Stimulated activated CD8-positive, alpha-beta memory T cell treated with anti-CD3 and anti-CD28 coated beads, Interleukin-4, amount 100 ng/mL, for 1 hour (primary cell): ENCODE results near the gene ADM.
"Not testable (repeated sequence)": the region's sequence is repeated elsewhere in the genome, so short reads cannot be mapped to it uniquely, and the experiment has no call there.

ENCODE experiments used
- DNase-seq, 2 donors: peaks; one replicate each; pipeline ENCODE4 v3.0.0-alpha.2; 2020; ENCODE audit warnings: low read depth in 2 of 2, low spot score in 1 of 2

ADM gene, protein sequence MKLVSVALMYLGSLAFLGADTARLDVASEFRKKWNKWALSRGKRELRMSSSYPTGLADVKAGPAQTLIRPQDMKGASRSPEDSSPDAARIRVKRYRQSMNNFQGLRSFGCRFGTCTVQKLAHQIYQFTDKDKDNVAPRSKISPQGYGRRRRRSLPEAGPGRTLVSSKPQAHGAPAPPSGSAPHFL

DNA sequence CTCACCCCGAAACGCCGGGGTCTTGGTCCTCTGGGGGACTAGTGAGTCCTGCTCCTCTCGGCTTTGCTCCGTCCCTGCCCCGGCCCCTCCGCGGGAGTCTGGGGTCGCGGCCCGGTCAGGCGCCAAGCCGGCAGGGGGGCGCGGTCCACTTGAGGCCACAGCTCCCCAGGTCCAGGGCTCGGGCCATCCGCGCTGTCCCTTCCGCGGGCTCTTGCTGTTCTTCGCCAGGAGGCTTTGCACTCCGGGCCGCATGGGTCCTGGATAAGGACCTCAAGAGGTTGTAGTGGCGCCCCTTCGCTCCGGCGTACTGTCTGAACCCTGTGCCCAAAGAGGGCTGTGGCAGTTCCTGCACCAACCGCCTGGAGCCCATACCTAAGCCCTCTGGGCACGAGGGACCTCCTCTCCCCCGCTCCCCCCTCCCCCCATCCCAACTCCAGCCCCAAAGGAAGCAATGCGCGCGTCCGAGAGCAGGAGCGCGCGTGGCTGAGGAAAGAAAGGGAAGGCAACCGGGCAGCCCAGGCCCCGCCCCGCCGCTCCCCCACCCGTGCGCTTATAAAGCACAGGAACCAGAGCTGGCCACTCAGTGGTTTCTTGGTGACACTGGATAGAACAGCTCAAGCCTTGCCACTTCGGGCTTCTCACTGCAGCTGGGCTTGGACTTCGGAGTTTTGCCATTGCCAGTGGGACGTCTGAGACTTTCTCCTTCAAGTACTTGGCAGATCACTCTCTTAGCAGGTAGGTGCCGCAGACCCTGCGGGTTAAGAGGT is at the start of gene ADM:
TSS of gene ADM (plus strand) at position 579 of the 767 bp plus-strand sequence. CDS start 628 bp downstream, outside the sequence.
- no peak for DNase-seq

DNA sequence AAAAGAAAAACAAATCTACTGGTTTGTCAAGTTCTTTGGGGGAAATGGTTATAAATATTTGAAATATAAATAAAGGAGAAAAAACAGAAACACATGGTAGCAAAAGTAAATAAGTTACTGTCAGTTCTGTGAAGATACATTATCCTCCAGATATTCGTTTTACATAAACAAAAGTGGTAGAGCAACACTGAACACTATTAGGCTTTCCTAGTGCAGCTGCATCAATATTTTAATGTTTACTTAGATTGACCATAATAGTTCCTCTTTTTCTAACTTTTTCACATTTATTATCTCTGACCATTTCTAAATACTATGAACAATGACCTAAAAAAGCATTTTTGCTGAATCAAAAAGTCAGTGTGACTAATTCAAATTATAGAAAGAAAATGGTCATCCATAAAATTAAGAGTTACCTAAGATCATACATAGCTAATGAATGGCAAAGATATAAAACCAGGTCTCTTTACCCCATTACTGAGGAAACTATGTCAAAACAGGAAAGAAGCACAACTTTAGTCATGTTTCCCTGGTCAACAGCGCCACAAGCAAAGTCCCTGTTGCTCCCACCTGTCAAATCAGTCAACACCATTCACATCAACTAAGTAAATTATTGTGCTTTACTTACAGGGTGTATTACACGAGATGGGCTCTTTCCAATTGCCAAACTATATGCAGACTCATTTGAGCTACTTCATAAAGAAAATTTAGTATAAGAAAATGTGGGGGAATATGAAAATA is 49.3 kb upstream of the ADM start:
- DNase-seq, result no peak

DNA sequence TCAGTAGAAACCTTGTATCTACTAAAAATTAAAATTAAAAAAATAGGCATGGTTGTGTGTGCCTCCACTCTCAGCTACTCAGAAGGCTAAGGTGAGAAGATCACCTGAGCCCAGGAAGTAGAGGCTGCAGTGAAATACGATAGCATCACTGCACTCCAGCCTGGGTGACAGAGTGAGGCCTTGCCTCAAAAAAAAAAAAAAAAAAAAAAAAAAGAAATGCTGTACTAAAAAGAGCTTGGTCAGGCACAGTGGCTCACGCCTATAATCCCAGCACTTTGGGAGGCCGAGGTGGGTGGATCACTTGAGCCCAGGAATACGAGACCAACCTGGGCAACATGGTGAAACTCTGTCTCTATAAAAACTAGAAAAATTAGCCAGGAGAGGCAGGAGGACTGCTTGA is 47.4 kb upstream of the ADM start:
- no peak for DNase-seq

DNA sequence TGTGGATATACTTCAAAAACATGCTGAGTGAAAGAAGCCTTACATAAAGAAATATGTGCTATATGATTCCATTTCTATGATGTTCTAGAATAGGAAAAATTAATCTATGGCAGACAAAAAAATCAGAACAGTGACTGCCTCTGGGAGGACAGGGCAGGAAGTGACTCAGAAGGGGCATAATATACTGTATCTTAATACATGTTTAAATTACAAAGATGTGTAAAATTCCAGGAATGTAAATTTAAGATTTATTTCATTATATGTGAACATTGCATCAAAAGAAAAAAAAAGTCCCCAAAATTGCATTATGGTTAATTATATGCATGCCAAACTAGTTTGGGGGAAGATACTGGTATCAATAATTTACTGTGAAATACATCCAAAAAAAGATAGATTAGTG is 43.1 kb upstream of the ADM start:
- no peak for DNase-seq

DNA sequence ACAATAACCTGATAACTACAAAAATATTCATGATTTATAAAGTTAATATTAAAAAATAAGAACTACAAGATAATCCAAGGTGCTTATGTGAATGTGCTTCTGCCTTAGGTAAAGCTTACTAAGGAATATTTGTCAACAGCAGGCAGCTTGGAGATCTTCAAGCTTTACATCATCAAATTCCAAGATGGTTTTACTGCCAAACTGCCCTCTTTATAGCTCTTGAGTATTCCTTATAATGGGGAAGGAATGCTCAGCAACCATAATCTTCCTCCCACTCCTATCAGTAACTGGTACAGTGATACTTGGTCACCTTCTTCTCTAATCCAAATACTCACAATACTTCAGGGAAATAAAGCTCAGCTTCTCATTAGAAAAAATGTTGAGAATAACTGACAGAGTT is 40.9 kb upstream of the ADM start:
- no peak for DNase-seq

DNA sequence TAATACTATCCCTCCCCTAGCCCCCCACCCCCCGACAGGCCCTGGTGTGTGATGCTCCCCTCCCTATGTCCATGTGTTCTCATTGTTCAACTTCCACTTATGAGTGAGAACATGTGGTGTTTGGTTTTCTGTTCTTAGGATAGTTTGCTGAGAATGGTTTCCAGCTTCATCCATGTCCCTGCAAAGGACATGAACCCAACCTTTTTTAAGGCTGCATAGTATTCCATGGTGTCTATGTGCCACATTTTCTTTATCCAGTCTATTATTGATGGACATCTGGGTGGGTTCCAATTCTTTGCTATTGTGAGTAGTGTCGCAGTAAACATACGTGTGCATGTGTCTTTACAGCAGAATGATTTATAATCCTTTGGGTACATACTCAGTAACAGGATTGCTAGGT is 40.2 kb upstream of the ADM start:
- not testable (repeated sequence) for DNase-seq

DNA sequence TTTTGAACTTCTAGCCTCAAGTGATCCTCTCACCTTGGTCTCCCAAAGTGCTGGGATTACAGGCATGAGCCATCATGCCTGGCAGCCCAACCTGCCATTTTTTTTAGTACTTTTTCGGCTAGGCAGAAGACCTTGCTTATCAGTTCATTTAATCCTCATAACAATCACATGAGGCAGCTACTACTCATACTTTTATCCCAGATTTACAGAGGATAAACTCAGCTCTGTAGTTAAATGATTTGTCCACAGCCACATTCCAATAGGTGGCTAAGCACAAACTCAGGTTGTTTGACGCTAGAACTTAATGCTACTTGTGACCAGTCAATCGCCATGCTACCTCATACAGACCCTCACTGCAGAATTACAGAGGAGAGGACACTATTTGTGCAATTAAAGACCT is 38.9 kb upstream of the ADM start:
- DNase-seq, result no peak

DNA sequence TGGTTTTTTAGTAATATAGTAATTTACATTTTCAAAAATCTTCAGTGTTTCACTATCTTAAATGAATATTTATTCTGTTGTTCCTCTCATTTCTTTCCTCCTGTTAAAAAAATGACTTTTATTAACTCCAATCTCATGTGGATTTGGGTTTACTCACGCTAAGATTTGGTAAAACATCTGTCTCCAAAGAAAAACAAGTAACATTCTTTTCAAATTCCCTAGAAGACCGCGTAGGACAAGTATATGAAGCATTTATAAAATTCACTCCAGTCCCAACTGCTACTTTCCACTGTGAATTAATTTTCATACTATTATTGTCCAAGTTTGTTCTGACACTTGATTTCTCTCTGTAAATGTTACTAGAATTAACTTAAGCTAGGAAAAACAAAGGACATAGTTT is 37.1 kb upstream of the ADM start:
- DNase-seq, result no peak

DNA sequence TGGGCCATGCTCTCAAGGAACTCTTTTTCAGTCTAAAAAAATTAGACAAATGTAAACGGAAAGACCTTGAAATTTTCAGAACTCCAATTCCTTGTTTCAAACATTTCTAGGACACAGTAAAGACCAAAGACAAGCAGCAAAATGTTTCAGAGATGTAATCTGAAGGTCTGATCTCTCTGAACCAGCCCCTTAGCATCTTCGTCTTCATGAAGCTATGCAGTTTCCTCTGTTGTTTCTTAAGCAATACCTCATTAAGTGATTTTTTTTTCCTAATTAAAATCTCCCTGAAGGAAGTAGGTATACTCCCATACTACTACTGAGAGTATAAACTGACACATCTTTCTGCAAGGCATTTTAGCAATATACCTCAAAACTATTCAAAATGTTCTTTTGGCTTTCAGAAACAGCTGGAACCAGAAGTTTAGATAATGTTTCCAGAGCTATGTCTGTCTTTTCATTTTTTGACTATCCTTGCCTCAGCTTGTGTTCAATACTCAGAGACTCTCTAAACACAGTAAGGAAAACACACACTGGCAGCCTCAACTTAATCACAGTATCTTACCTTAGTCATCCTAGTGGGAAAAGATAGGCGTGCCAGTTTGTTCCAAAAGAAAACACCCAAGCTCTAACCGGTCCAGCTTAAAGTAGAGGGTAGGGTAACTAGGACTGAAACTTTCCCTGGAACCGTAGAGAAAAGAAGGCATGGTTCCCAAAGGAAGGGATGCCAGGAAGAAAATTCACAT is 36.0 kb upstream of the ADM start:
- DNase-seq, result no peak

DNA sequence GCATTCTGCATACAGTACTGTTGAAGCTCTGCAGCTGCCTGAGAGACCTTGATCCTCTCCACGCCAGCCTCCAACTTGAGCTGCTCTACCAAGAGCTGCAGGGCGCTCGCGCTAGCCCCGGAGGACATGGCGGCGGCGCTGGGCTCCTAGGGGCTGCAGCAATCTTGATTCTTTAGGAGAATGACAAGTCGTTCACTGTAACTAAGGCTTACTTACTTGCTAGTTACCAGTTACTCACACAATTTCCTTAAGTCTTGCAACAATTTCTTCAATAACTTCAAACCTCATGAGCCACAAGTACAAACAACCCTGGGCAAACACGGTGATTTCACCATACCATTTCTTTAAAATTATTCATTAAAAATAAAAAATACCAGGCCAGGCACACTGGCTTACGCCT is 32.7 kb upstream of the ADM start:
- no peak for DNase-seq

DNA sequence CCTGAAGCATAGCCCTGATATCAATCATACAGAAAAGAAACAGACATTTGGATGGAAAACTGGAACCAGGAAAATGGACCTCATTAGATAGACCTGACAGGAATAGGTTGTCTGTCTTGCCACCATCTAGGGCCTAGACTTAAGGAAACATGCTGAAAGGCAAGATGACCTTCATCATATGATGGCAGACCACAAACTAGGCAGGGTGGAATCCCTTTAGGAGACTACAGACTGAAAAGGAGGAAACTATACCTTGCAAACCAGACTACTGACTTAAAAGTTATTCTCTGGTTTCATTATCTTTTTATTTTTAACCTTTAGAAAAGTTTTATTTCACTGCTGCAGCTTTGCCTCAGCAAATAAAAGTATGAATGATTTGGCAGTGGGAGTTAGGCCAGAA is 31.1 kb upstream of the ADM start:
- DNase-seq, result no peak

DNA sequence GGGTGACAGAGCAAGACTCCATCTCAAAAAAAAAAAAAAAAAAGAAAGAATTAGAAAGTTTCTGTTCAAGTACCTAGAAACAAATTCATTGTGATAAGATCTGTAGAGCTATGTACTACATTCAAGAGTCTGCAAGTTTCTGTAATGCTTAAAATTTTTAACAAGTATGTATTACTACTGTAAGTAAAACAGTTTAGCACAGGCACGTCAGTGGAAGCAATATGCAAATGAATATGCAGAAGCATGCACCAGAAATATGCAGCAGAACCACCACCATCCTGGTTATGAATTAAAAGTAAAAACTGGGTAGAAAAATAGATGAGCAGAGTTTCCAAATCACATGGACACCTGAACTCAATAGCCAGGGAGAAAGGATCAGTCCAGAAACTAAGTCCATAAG is 30.1 kb upstream of the ADM start:
- DNase-seq, result no peak

DNA sequence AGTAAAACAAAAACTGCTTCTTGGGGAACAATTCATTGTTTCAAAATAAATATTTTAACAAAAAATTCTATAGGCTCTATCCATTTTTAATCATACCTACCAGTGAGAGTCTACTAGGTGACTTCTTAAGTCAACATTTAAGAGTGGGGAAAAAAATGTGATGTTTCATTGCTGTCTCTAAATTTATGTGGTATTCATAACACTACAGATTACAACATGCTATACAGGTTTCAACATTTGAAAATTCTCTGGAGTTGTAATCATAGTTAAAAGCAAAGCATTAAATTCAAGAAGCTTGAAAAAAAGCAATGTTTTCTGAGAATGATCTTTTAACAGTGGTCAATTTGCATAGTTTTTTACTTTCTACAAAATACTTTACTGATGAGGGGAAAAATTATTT is 29.2 kb upstream of the ADM start:
- DNase-seq, result no peak

DNA sequence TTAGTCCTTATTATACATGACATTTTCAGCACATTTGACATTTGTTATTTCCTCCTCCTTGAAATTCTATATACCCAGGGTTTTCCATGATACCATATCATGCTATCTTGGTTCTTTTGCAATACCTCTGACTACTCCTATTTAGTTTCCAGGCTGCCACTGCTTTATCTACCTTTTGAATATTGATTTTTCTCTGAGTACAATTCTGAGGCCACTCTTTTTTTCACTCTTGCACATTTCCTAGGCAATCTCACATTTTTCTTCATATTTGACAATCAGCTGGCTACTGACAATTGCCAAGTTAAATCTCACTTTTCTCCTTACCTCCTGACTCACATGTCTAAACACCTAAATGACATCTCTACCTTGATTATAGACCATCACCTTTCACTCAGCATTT is 22.8 kb upstream of the ADM start:
- DNase-seq, result no peak

DNA sequence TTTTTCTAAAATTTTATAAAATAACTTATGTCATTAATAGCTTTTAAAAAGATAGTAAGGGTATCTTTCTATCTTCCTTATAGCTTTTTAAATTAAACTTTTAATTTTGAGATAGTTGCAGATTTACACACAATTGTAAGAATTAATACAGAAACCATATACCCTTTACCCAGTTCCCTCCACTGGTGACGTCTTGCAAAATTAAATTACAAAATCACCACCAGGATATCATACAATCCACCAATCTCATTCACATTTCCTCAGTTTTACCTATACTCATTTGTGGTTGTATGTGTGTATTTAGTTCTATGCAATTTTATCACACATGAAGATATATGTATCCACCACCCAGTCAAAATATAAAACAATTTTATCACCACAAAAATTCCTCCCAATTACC is 20.9 kb upstream of the ADM start:
- no peak for DNase-seq

DNA sequence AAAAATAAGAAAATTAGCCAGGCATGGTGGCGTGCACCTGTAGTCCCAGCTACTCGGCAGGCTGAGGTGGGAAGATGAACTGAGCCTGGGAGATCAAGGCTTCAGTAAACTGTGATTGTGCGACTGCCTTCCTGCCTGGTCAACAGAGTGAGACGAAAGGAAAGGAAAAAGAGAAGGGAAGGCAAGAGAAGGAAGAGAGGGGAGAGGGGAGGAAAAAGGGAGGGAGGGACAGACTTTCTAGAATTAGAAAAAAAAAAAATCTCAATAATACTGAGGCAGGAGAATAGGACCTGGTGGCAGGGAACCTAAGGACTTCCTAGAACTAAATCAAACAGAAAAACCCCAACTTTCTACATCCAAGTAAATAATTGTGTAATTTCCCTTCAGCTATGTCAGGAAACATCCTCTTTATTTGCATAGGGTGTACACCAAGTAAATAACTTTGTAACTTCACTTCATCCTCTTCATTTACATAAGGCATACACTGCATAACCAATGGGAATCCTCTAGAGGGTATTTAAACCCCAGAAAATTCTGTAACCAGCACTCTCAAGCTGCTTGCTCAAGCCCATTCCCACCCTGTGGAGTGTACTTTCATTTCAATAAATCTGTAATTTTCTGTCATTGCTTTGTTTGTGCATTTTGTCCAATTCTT is 19.6 kb upstream of the ADM start:
- DNase-seq, result no peak

DNA sequence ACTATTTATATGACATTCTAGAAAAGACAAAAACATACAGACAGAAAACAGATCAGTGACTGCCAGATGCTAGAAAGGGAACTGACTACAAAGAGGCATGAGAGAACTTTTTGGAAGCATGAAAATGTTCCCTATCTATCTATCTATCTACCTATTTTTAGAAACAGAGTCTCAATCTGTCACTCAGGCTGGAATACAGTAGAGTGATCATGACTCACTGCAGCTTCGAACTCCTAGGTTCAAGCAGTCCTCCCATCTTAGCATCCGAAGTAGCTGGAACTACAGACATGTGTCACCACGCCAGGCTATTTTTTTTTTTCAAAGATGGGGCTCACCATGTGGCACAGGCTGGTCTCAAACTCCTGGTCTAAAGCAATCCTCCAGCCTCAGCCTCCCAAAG is 17.7 kb upstream of the ADM start:
- no peak for DNase-seq

DNA sequence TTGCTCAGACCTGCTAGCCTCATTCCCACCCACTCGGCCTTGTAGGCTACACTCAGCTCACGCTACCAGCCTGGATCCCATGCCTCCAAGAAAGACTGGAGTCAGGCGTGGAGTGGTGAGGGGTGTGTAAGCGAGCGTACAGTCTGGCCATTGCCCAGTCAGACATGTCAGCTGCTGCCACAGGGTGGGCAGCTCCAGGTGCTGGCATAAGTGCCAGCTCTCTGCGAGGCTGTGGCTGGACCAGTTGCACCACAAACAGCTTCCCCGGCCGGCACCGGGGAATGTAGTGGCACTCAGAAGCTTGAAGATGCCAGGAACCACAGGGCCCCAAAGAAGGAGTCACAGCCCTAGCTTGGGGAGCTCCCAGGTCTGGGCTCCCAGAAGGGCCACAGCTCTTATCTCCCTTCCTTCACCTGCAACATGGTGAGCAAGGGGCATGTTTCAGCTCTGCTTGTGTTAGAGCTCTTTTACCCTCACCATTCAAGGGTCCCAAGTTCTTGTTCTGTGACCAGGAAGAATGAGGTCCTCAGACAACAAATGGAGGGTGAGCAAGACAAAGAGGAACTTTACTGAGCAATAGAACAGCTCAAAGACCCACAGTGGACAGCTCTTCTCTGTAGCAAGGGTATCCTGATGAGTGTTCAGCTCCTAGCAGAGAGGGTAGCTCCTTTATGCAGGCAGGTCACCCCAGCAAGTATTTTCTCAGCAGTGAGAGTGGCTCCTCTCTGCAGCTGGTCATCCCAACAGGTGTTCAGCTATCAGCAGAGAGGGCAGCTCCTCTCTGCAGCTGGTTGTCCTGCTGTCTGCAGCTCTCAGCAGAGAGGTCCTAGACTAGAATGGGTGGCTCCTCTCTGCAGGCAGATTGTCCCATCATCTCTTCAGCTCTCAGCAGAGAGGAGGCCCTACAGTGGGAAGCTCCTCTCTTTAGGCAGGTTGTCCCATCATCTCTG is 16.8 kb upstream of the ADM start:
- no peak for DNase-seq

DNA sequence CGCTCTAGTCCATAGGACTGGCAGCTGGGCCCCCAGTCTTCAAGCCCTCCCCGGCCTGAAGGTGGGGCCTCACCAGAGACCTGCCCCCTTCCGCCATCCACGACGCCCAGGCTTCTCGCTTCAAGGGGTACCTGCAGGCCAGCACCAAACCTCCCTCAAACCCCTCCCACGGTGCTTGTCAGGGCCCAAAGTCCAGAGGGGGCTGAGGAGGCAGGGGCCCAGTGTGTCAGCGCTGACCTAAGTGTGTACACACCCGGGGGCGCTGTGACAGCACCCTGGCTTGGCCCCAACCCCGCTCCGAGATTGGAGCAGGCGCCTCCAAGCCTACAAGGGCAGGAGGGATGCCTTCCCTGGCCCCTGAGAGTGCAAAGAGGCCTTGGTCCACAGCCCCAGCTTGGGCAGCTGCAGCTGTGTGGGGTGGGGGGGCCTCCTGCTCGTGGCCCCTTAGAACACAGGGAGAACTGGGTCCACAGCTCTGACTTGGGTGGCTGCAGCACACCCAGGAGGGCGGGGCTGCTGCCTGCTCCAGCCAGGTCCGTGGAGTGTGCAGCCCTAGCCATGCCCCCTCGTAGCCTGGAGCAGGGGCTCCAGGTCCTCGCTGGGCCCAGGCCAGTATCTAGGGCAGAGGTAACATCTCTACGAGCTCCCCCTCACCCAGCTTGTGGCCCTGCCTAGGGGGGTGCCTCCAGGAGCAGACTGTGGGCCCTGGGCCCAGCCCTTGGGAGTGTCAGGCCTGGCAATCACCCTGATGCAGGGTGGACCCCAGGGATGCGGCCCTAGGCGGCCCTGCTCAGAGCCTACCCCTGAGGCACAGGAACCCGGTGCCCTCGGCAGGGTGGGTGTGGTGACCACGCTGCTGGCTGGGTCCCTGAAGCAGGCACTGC is 15.8 kb upstream of the ADM start:
- DNase-seq, result no peak
